Natural killer cell treated with Interleukin-12 subunit alpha and Interleukin-12 subunit beta and Interleukin-15 and Interleukin-18, amount 100 ng/mL, for 72 hours (primary cell): ENCODE measurements around the gene RAB41. TPM values are rescaled to one million over a fixed set of nuclear protein-coding genes. Genes with fewer than 3 reads are reported as not detected.
"Not testable (repeated sequence)": the region's sequence is repeated elsewhere in the genome, so short reads cannot be mapped to it uniquely, and the experiment has no call there.

Experiments used
- ATAC-seq, 2 donors: fragments of 150-1000 bp; cut with Tn5 transposase in 1 of 2; sonication (Bioruptor Pico), chemical (Tn5 transposase) in 1 of 2; 2 replicates each; pipeline ENCODE4 v1.10.0; 2021
- DNase-seq: peaks from one replicate; pipeline ENCODE4 v3.0.0; 2022; ENCODE audit warnings: low spot score
- H3K27ac Mint-ChIP-seq, 2 donors: 1 replicate in 1 of 2; 2 replicates in 1 of 2; pipeline ENCODE4 v1.8.0; 2022; ENCODE audit warnings: mixed read lengths in 2 of 2, mild to moderate bottlenecking in 1 of 2, moderate library complexity in 1 of 2
- H3K27me3 Mint-ChIP-seq, 2 donors: 1 replicate in 1 of 2; 2 replicates in 1 of 2; pipeline ENCODE4 v1.8.0; 2022; ENCODE audit warnings: mixed read lengths in 2 of 2
- H3K36me3 Mint-ChIP-seq: one replicate; pipeline ENCODE4 v1.8.0; 2022; ENCODE audit warnings: mixed read lengths
- H3K4me1 Mint-ChIP-seq, 2 donors: 1 replicate in 1 of 2; 2 replicates in 1 of 2; pipeline ENCODE4 v1.8.0; 2022; ENCODE audit warnings: low read depth in 2 of 2, mixed read lengths in 2 of 2, mild to moderate bottlenecking in 1 of 2
- H3K4me3 Mint-ChIP-seq: one replicate; pipeline ENCODE4 v1.8.0; 2022; ENCODE audit warnings: mixed read lengths
- H3K9me3 Mint-ChIP-seq: 2 replicates; pipeline ENCODE4 v1.8.0; 2022; ENCODE audit warnings: mixed read lengths
- total RNA-seq, 2 donors: library from RNA; stranded (reverse); gene quantifications; one replicate each; pipeline ENCODE4 v1.2.3, GENCODE V29; 2022

The RAB41 gene
- total RNA-seq, 2 donors from 2014 or later = not detected

DNA sequence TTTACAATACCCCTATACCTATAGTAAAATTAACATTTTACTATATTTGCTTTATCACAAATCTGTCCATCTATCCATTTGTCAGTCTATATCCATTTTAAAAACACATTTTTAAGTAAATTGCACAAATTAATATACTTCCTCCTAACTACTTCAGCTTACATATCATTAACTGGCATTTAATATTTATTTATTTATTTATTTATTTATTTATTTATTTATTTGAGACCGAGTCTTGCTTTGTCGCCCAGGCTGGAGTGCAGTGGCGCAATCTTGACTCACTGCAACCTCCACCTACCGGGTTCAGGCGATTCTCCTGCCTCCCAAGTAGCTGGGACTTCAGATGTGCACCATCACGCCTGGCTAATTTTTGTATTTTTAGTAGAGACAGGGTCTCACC, 41.7 kb downstream of the RAB41 start:
- not testable (repeated sequence) for H3K4me3 Mint-ChIP-seq, H3K4me1 Mint-ChIP-seq, H3K9me3 Mint-ChIP-seq, H3K27ac Mint-ChIP-seq, H3K36me3 Mint-ChIP-seq, DNase-seq, ATAC-seq
- peaks cover 0 to 16% of the 10 kb centered on the region in 2 donors for H3K27me3 Mint-ChIP-seq

DNA sequence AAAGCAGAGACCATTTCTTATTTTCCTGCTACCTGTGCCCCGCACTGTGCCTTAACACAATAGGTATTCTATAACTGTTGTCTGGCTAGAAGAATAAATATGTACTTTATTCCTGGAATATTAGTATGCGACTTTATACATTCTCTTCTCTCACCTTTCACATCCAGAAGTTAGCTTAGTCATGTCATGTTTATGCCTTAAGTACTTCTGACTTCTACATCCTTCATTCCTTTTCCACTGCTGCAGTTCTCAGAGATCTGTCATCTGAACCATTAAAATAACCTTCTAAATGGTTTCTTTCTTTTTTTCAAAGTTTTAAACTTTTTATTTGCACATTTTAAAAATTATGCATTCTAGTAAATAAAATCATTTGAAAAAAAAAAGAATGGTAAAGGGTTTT, 42.4 kb downstream of the RAB41 start:
- DNase-seq (no peak), ATAC-seq (no peak)
- Mint-ChIP-seq H3K27ac (no peak overlapping the region), H3K4me1 (no peaks in the 10 kb centered on the region), H3K9me3 (no peaks in the 10 kb centered on the region), H3K36me3 (no peaks in the 10 kb centered on the region), H3K4me3 (no peak overlapping the region), H3K27me3 (peaks cover 0 to 16% of the 10 kb centered on the region in 2 donors)

DNA sequence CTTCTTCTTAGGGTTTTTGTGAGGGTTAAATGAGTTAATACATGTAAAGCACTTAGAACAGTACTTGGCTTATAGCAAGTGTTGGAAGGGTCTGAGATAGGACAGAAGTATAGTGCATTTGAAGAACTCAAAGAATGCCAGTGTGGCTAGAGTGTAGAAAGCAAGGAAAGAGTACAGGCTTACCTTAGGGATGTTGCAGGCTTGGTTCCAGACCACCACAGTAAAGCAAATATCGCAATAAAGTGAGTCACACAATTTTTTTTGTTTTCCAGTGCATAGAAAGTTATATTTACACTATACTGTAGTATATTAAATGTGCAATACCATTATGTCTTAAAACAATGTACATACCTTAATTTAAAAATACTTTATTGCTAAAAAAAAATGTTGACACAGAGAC, 49.2 kb downstream of the RAB41 start:
- Mint-ChIP-seq H3K4me3 (no peak overlapping the region), H3K36me3 (no peaks in the 10 kb centered on the region), H3K27ac (no peak overlapping the region), H3K4me1 (no peaks in the 10 kb centered on the region), H3K9me3 (no peaks in the 10 kb centered on the region), H3K27me3 (peaks cover 0 to 8% of the 10 kb centered on the region in 2 donors)
- ATAC-seq (no peak), DNase-seq (no peak)

DNA sequence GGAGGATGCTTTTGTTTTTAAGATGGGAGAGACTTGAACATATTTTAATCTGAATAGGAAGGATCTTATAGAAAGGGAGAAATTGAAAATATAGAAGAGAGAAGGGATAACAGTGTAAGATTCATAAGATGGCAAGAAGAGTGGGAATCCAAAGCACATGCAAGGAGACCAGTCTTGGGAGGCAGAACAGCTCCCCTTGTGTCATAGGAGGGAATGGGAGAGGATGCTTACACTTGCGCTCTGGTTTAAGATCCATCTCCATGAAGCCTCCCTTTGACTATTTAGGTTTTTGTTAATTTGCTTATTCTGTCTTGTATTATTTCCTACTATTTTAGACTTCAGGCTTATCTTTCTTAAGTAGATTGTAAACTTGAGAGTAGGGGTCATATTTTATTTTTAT, 50.6 kb downstream of the RAB41 start:
- ATAC-seq (no peak), DNase-seq (no peak)
- no peaks in the 10 kb centered on the region for H3K36me3 Mint-ChIP-seq
- no peaks in the 10 kb centered on the region for H3K4me1 Mint-ChIP-seq
- no peaks in the 10 kb centered on the region for H3K9me3 Mint-ChIP-seq
- H3K4me3 Mint-ChIP-seq = no peak overlapping the region
- H3K27me3 Mint-ChIP-seq = peaks cover 0 to 4% of the 10 kb centered on the region in 2 donors
- no peak overlapping the region for H3K27ac Mint-ChIP-seq

Other genes starting within 250 kb of the RAB41 start
- gene AWAT2, start 232.2 kb upstream of the RAB41 start, total RNA-seq = not detected
- not detected for gene OTUD6A, start 219.7 kb upstream of the RAB41 start, total RNA-seq
- gene IGBP1, start 148.7 kb upstream of the RAB41 start, total RNA-seq = 10 to 100 TPM; 26.2 to 30.5 TPM
- gene DGAT2L6, start 104.7 kb upstream of the RAB41 start, total RNA-seq = not detected
- not detected for gene AWAT1, start 47.5 kb upstream of the RAB41 start, total RNA-seq
- gene P2RY4, start 22.0 kb upstream of the RAB41 start, total RNA-seq = under 1 TPM; 0.36 to 0.40 TPM
- gene ARR3, start 13.8 kb upstream of the RAB41 start, total RNA-seq = not detected
- 10 to 100 TPM; 27.9 to 28.3 TPM for gene PDZD11, start 7.8 kb downstream of the RAB41 start, total RNA-seq
- gene KIF4A, start 7.9 kb downstream of the RAB41 start, total RNA-seq = 10 to 100 TPM; 17.2 to 29.8 TPM
- gene GDPD2, start 141.1 kb downstream of the RAB41 start, total RNA-seq = under 1 TPM; 0.17 to 0.81 TPM
- 10 to 100 TPM in 1 of 2 donors, 1 to 10 TPM in 1; 9.5 to 13.2 TPM for gene DLG3, start 162.7 kb downstream of the RAB41 start, total RNA-seq